Rectal smooth muscle tissue (tissue), 1 donor: ENCODE data around the gene BTBD1.
"Not testable (repeated sequence)": the region's sequence is repeated elsewhere in the genome, so short reads cannot be mapped to it uniquely, and the experiment has no call there.

Source experiments
- H3K27ac ChIP-seq: one replicate; pipeline ENCODE4 v1.7.0; 2013; ENCODE audit warnings: low read depth, low read length, inconsistent platforms
- H3K27me3 ChIP-seq: one replicate; pipeline ENCODE4 v1.7.0; 2013; ENCODE audit warnings: low read length; ENCODE audit not compliant: control insufficient read depth, insufficient read depth
- H3K36me3 ChIP-seq: one replicate; pipeline ENCODE4 v1.7.0; 2013; ENCODE audit warnings: low read length; ENCODE audit not compliant: control insufficient read depth, insufficient read depth
- H3K4me1 ChIP-seq: one replicate; pipeline ENCODE4 v1.7.0; 2013; ENCODE audit warnings: low read length; ENCODE audit not compliant: control insufficient read depth, insufficient read depth
- H3K4me3 ChIP-seq: one replicate; pipeline ENCODE4 v1.7.0; 2013; ENCODE audit warnings: low read length
- H3K9ac ChIP-seq: one replicate; pipeline ENCODE4 v1.7.0; 2013; ENCODE audit warnings: low read length

Gene BTBD1

DNA sequence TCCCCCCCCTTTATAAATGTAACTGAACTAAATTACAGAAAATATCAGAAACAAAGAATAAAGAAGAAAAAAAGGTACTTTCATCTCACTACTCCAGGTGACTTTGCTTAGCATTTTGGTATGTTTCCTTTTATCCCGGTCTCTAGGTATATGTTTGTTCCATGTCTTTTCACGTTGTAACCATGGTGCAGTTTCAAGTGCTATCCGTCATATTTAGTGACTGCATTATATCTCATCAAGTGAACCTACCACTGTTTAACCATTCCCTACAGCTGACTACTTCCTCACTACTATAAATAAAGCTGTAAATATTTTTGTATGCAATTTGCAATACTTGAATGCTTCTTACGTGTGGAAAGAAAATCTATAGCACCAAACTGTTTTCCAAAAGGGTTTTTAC is 2.2 kb downstream of the BTBD1 start:
- no peak overlapping the region for H3K27ac ChIP-seq
- no peak overlapping the region for H3K9ac ChIP-seq
- H3K4me1 ChIP-seq: peaks cover 19% of the 10 kb centered on the region
- peak overlapping the region; percentile 69 for H3K4me3 ChIP-seq
- no peaks in the 10 kb centered on the region for H3K36me3 ChIP-seq
- H3K27me3 ChIP-seq: no peaks in the 10 kb centered on the region

DNA sequence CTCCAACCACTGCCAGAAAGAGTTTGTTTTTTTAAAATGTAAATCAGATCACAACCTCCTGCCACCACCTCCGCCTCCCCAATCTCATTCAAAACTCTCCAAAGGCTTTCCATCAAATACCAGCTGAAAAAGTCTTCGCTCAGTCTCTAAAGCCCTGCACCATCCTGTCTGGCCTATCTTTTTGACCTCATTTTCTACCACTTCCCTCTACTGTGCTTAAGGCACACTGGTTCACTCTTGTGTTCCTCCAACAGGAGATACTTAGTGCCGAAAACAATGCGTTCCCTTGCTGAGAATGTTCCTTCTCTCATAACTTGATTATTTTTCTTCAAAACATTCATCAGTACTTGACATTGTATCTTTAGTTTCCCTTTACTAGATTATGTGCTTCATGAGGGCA is 3.5 kb downstream of the BTBD1 start:
- Histone ChIP-seq H3K27me3 (no peaks in the 10 kb centered on the region), H3K27ac (no peak overlapping the region), H3K4me1 (peaks cover 19% of the 10 kb centered on the region), H3K9ac (no peak overlapping the region), H3K4me3 (no peak overlapping the region), H3K36me3 (no peaks in the 10 kb centered on the region)

DNA sequence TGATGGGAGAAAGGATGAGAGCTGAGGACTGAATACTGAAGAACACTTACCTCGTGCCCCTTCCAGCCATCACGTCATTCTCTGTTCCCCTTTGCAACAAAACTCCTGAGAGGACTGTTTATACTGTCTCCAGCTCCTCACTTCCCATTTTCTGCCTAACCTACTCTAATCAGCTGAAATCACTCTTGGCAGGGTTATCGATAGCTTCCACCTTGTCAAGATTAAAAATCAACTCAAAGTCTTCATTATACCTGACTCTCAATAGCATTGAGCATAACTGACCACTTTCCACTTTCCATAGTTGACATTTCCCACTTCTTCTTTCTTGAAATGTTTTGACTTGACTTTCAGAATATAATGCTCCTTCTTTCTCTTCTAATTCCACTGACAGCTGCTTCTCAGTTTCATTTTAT is 4.3 kb downstream of the BTBD1 start:
- no peaks in the 10 kb centered on the region for H3K36me3 ChIP-seq
- no peaks in the 10 kb centered on the region for H3K27me3 ChIP-seq
- no peak overlapping the region for H3K9ac ChIP-seq
- H3K27ac ChIP-seq: no peak overlapping the region
- no peak overlapping the region for H3K4me3 ChIP-seq
- peaks cover 21% of the 10 kb centered on the region for H3K4me1 ChIP-seq

DNA sequence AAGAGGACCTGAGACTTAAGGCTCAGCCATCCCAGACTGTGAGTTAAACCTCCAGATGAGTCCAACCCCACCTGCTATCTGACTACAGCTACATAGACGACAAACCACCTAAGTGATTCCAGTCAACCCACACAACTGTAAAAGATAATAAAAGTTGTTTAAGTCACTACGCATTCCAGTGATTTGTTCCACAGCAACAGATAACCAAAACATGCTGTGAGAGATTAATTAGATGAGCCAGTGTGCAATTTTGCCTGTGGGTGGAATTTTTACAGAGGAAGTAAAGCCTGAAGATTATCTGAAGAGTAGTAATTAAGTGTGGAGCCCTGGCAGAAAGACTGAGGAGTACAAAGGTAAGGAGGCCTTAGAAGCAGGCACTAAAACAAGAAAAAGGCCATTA is 5.4 kb downstream of the BTBD1 start:
- H3K27ac ChIP-seq: peak overlapping the region; percentile 47
- no peak overlapping the region for H3K9ac ChIP-seq
- peaks cover 19% of the 10 kb centered on the region for H3K4me1 ChIP-seq
- no peaks in the 10 kb centered on the region for H3K27me3 ChIP-seq
- no peaks in the 10 kb centered on the region for H3K36me3 ChIP-seq
- no peak overlapping the region for H3K4me3 ChIP-seq

DNA sequence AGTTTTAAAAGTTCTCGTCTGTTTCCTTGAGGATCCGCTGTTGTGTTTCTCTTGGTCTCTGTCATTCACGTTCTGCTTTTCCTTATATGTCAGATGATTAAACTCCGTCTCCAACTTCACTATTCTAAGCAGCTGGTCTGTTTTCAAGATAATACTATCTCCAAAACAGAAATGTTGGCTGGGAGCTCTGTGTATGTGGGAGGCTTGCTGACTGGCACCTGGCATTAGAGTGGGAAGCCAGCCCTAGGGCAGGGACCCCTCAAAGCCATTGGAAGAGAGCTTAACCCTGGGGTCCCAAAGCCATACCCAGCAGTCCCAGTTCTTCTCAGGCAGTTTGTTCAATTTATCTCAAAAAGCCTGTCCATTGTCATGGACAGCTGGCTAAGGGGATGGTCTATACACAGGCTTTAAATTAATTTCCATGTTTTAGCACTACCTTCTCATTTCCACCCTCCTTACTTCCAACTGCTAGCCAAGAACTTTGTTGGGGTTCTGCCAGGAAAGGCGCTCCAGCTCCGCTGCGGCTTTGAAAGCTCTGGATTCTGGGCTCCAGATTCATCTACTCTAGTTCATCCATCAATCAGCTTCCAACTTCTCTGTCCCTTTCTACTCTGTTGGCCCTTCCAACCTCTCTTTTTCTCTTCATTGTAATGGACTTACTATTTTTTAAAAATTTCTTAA is 9.2 kb downstream of the BTBD1 start:
- H3K27ac ChIP-seq: no peak overlapping the region
- H3K4me1 ChIP-seq: peaks cover 12% of the 10 kb centered on the region
- H3K27me3 ChIP-seq: no peaks in the 10 kb centered on the region
- H3K36me3 ChIP-seq: no peaks in the 10 kb centered on the region
- no peak overlapping the region for H3K4me3 ChIP-seq
- H3K9ac ChIP-seq: no peak overlapping the region

DNA sequence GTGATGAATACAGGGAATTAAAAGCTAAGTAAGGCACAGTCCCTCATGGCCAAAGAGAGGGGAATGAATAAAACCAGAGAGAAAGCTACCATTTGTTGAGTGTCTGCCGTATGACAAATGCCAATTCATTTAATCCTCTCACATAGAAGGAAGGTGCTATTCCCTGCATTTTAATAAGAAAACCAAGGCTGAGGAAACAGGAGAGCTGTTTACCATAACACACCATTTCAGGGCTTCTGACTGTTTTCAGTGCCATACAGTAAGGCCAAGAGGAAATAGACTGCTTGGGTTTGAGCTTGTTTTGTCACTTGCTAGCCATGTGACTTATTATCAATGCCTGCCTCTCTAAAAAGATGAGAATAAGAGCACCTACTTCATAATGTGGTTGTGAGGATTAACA is 10.1 kb downstream of the BTBD1 start:
- Histone ChIP-seq H3K4me3 (no peak overlapping the region), H3K9ac (no peak overlapping the region), H3K36me3 (no peaks in the 10 kb centered on the region), H3K4me1 (peaks cover 10% of the 10 kb centered on the region), H3K27me3 (no peaks in the 10 kb centered on the region), H3K27ac (no peak overlapping the region)

DNA sequence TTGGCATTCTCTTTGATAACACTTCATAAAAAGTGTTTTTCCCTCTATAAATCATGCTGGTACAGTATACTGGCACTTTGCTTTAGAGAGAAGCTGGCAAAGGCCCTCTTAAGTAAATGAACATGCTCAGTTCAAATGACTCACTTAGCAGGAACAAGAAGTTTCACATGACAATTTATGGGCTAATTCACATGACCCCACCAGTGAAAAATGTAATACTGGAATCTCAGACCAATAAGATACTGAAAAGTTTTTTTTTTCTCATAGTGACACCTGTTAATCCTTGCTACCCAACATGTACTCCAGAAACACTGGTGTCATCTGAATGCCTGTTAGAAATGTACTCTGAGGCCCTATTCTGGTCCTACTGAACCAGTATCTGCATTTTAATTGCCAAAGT is 13.9 kb downstream of the BTBD1 start:
- H3K4me3 ChIP-seq: no peak overlapping the region
- H3K36me3 ChIP-seq: peaks cover under 1% of the 10 kb centered on the region
- peaks cover 4% of the 10 kb centered on the region for H3K4me1 ChIP-seq
- H3K27ac ChIP-seq: no peak overlapping the region
- no peaks in the 10 kb centered on the region for H3K27me3 ChIP-seq
- H3K9ac ChIP-seq: no peak overlapping the region

DNA sequence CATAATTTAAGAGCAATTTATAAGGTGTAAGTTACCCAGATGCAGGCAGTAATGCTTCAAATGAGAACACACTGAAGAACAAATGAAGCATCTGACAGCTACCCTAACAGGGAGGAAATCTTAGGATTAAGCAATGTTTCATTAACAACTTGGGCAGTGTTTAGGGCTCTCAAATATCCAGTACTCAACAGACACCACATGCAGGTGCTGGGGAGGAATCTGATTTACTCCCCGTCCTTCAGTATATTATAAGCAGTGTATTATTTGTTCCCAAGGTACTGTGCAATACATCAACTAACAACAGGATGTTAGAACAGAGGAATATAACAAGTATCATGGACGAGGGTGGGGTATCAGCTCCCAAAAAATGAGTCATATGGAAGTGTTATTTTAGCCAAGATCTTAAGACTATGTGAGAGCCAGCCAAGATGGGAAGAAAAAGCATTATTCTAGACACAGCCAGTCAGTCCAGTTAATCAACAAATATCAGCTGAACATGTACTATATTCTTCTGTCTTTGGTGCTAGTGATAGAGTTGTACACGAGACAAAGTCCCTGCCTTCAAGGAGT is 20.4 kb downstream of the BTBD1 start:
- no peak overlapping the region for H3K4me3 ChIP-seq
- peaks cover 4% of the 10 kb centered on the region for H3K4me1 ChIP-seq
- no peaks in the 10 kb centered on the region for H3K27me3 ChIP-seq
- H3K27ac ChIP-seq: no peak overlapping the region
- H3K9ac ChIP-seq: no peak overlapping the region
- H3K36me3 ChIP-seq: peaks cover 4% of the 10 kb centered on the region

DNA sequence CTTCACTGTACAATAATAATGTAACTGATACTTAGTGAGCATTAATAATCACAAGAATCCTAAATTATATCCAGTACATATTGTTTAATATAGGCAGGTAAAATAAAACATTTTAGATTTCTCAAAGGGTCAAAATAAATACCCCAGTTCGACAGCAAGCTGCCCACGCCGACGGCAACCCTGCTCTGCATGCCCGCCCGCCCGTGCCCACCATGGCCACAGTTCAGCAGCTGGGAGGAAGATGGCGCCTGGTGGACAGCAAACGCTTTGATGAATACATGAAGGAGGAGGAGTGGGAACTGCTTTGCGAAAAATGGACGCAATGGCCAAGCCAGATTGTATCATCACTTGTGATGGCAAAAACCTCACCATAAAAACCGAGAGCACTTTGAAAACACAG is 22.9 kb downstream of the BTBD1 start:
- H3K4me3 ChIP-seq: no peak overlapping the region
- H3K4me1 ChIP-seq: peaks cover 4% of the 10 kb centered on the region
- H3K36me3 ChIP-seq: peaks cover 6% of the 10 kb centered on the region
- no peak overlapping the region for H3K9ac ChIP-seq
- H3K27me3 ChIP-seq: no peaks in the 10 kb centered on the region
- no peak overlapping the region for H3K27ac ChIP-seq

DNA sequence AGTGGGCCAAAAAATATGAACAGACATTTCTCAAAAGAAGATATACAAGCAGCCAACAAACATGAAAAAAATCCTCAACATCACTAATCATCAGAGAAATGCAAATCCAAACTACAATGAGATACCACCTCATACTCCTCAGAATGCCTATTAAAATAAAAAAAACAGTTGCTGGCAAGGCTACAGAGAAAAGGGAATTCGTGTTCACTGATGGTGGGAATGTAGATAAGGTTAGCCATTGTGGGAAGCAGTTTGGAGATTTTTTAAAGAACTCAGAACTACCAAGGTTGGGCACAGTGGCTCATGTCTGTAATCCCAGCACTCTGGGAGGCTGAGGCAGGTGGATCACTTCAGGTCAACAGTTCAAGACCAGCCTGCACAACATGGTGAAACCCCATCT is 27.8 kb downstream of the BTBD1 start:
- Histone ChIP-seq H3K27me3 (no peaks in the 10 kb centered on the region), H3K4me3 (no peak overlapping the region), H3K27ac (no peak overlapping the region), H3K9ac (no peak overlapping the region), H3K36me3 (peaks cover 2% of the 10 kb centered on the region), H3K4me1 (no peaks in the 10 kb centered on the region)

DNA sequence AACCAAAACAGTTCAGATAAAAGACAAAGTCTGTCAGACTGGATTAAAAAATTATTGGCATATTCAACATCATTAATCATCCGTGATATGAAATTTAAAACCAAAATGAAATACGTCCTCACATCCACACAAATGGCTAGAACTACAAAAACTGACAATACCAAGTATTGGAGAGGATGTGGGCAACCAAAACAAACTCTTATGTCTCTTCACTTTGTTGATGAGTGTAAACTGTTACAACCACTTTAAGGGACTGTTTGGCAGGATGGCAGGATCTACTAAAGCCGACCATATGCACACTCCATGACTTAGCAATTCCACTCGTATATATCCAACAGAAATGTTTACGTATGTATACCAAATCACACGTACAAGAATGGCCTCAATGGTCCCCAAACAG is 30.8 kb downstream of the BTBD1 start:
- H3K36me3 ChIP-seq: peaks cover 2% of the 10 kb centered on the region
- H3K4me3 ChIP-seq: no peak overlapping the region
- no peaks in the 10 kb centered on the region for H3K4me1 ChIP-seq
- no peak overlapping the region for H3K9ac ChIP-seq
- H3K27me3 ChIP-seq: no peaks in the 10 kb centered on the region
- no peak overlapping the region for H3K27ac ChIP-seq

DNA sequence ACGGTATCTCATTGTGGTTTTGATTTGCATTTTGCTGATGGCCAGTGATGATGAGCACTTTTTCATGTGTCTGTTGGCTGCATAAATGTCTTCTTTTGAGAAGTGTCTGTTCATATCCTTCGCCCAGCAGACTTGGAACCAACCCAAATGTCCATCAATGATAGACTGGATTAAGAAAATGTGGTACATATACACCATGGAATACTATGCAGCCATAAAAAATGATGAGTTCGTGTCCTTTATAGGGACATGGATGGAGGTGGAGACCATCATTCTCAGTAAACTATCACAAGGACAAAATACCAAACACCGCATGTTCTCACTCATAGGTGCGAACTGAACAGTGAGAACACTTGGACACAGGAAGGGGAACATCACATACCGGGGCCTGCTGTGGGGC is 35.8 kb downstream of the BTBD1 start:
- H3K4me3 ChIP-seq, H3K27ac ChIP-seq, H3K9ac ChIP-seq, H3K27me3 ChIP-seq, H3K4me1 ChIP-seq, H3K36me3 ChIP-seq: not testable (repeated sequence)

DNA sequence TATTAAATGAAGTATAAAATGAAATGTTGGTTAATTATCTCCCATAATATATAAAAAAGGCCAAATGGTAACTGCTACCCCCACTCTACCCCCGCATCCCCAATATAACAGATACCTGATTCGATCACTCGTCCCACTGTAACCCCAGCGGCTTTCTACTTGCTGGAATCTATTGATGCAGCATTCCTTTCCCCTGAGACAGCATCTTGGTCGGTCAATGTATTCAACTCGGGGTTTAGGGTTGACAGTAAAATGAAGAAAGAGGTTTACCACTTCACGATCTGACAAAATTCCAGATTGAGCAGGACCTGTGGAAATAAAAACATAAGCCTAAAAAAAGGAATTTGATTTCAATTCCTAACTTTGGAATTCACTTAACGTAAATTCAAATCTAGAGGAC is 37.0 kb downstream of the BTBD1 start:
- Histone ChIP-seq H3K36me3 (peaks cover 8% of the 10 kb centered on the region), H3K27me3 (no peaks in the 10 kb centered on the region), H3K4me3 (no peak overlapping the region), H3K9ac (no peak overlapping the region), H3K27ac (no peak overlapping the region), H3K4me1 (no peaks in the 10 kb centered on the region)
